Measurements from ENCODE around the gene ATP8B4. TPM values are rescaled to one million over a fixed set of nuclear protein-coding genes. Genes with fewer than 3 reads are reported as not detected.

ATP8B4 gene
- total RNA-seq, 1 experiment from 2014 or later = not detected

- no peaks in the 10 kb centered on the region for H3K4me1 ChIP-seq (ENCODE audit: control insufficient read depth, insufficient read depth, low read length)
- H3K27me3 ChIP-seq (ENCODE audit: control insufficient read depth, insufficient read depth, low read length) = peaks cover 6% of the 10 kb centered on the region; the same call in 1 of the 2 replicates
- no TSS peak for BruUV-seq (replicated peaks)
- DNase-seq (ENCODE audit: low read depth, low spot score) (no peak), ATAC-seq (no peak)
- no peaks in the 10 kb centered on the region for H3K9me3 ChIP-seq (ENCODE audit: control insufficient read depth, insufficient read depth, low read depth, low read length)
- ChIA-PET CTCF (no interaction called here), POLR2A (no interaction called here)
- no peak overlapping the region for H3K27ac ChIP-seq (ENCODE audit: low read length)
- TF ChIP-seq POLR2AphosphoS5 (IDR thresholded peaks at IDR 0.05; ENCODE audit: low read depth, low read length) (no peak), TCF7L2 (IDR thresholded peaks at IDR 0.05; ENCODE audit: low read depth, low read length) (no peak), SIN3A (IDR thresholded peaks at IDR 0.05; ENCODE audit: borderline replicate concordance, insufficient read depth, low read depth, low read length) (no peak), REST (IDR thresholded peaks at IDR 0.05; ENCODE audit: insufficient read depth in 1 of 2, low read depth in 2 of 2, low read length in 1 of 2) (no peak)
- TF ChIP-seq, protein P1, sequence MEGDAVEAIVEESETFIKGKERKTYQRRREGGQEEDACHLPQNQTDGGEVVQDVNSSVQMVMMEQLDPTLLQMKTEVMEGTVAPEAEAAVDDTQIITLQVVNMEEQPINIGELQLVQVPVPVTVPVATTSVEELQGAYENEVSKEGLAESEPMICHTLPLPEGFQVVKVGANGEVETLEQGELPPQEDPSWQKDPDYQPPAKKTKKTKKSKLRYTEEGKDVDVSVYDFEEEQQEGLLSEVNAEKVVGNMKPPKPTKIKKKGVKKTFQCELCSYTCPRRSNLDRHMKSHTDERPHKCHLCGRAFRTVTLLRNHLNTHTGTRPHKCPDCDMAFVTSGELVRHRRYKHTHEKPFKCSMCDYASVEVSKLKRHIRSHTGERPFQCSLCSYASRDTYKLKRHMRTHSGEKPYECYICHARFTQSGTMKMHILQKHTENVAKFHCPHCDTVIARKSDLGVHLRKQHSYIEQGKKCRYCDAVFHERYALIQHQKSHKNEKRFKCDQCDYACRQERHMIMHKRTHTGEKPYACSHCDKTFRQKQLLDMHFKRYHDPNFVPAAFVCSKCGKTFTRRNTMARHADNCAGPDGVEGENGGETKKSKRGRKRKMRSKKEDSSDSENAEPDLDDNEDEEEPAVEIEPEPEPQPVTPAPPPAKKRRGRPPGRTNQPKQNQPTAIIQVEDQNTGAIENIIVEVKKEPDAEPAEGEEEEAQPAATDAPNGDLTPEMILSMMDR (IDR thresholded peaks at IDR 0.05) = no peak
- H3K36me3 ChIP-seq (ENCODE audit: control insufficient read depth, insufficient read depth, low read length) = no peaks in the 10 kb centered on the region
- in situ Hi-C loops (cut with HindIII; ENCODE audit: low pct_unique_long_range_greater_than_20kb, low sequenced_read_pairs) = no loop called here
- H3K4me3 ChIP-seq (ENCODE audit: low read depth in 2 of 2, low read length in 2 of 2) = no peak overlapping the region
- intact Hi-C loops (cut with micrococcal nuclease; ENCODE audit: unreplicated experiment) = no loop called here
Measured at GRCh38 chr15:50110285-50110684, 8.7 kb downstream of the ATP8B4 start.

GRCh38 chr15:50109076-50109987 lies 9.7 kb downstream of the ATP8B4 start:
- CTCF ChIA-PET = no interaction called here
- Histone ChIP-seq H3K4me3 (ENCODE audit: low read depth in 2 of 2, low read length in 2 of 2) (no peak overlapping the region), H3K9me3 (ENCODE audit: control insufficient read depth, insufficient read depth, low read depth, low read length) (no peaks in the 10 kb centered on the region), H3K27ac (ENCODE audit: low read length) (no peak overlapping the region), H3K27me3 (ENCODE audit: control insufficient read depth, insufficient read depth, low read length) (peaks cover 6% of the 10 kb centered on the region; the same call in 1 of the 2 replicates), H3K36me3 (ENCODE audit: control insufficient read depth, insufficient read depth, low read length) (no peaks in the 10 kb centered on the region), H3K4me1 (ENCODE audit: control insufficient read depth, insufficient read depth, low read length) (no peaks in the 10 kb centered on the region)
- TF ChIP-seq REST (IDR thresholded peaks at IDR 0.05; ENCODE audit: insufficient read depth in 1 of 2, low read depth in 2 of 2, low read length in 1 of 2) = no peak
- TF ChIP-seq, protein P1 (IDR thresholded peaks at IDR 0.05) = no peak
- no peak for TF ChIP-seq SIN3A (IDR thresholded peaks at IDR 0.05; ENCODE audit: borderline replicate concordance, insufficient read depth, low read depth, low read length)
- no peak for TF ChIP-seq POLR2AphosphoS5 (IDR thresholded peaks at IDR 0.05; ENCODE audit: low read depth, low read length)
- POLR2A ChIA-PET = no interaction called here
- intact Hi-C loops (cut with micrococcal nuclease; ENCODE audit: unreplicated experiment) (no loop called here), in situ Hi-C loops (cut with HindIII; ENCODE audit: low pct_unique_long_range_greater_than_20kb, low sequenced_read_pairs) (no loop called here)
- ATAC-seq (no peak), DNase-seq (ENCODE audit: low read depth, low spot score) (no peak)
- BruUV-seq (replicated peaks) = no TSS peak

Data from Panc1 (cell line).